Subcutaneous adipose tissue (tissue), 4 donors: ENCODE results near the gene EVA1A. TPM values are rescaled to one million over a fixed set of nuclear protein-coding genes. Genes with fewer than 3 reads are reported as not detected.

Experiments
- total RNA-seq, 4 donors: library from RNA; depleted of rRNA; stranded (reverse); fragments of >200 nt; gene quantifications; one replicate each; pipeline ENCODE4 v1.1.0, GENCODE V29; 2016
- TF ChIP-seq, protein P1 (sequence below): fragments of 450-650 bp; IDR thresholded peaks from one replicate; pipeline ENCODE4 v1.5.1; 2016; ENCODE audit warnings: low read depth, mild to moderate bottlenecking, control low read depth, antibody characterized with exemption, moderate library complexity

Gene EVA1A
- total RNA-seq, 4 donors from 2014 or later = 0.33 to 1.9 TPM; not detected in 2

GRCh38 chr2:75560022-75560767 is 544 bp downstream of the EVA1A start:
- TF ChIP-seq, protein P1, sequence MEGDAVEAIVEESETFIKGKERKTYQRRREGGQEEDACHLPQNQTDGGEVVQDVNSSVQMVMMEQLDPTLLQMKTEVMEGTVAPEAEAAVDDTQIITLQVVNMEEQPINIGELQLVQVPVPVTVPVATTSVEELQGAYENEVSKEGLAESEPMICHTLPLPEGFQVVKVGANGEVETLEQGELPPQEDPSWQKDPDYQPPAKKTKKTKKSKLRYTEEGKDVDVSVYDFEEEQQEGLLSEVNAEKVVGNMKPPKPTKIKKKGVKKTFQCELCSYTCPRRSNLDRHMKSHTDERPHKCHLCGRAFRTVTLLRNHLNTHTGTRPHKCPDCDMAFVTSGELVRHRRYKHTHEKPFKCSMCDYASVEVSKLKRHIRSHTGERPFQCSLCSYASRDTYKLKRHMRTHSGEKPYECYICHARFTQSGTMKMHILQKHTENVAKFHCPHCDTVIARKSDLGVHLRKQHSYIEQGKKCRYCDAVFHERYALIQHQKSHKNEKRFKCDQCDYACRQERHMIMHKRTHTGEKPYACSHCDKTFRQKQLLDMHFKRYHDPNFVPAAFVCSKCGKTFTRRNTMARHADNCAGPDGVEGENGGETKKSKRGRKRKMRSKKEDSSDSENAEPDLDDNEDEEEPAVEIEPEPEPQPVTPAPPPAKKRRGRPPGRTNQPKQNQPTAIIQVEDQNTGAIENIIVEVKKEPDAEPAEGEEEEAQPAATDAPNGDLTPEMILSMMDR = no peak

- TF ChIP-seq, protein P1 = no peak
These were observed 1.1 kb downstream of the EVA1A start for GRCh38 chr2:75559680-75560021.

DNA sequence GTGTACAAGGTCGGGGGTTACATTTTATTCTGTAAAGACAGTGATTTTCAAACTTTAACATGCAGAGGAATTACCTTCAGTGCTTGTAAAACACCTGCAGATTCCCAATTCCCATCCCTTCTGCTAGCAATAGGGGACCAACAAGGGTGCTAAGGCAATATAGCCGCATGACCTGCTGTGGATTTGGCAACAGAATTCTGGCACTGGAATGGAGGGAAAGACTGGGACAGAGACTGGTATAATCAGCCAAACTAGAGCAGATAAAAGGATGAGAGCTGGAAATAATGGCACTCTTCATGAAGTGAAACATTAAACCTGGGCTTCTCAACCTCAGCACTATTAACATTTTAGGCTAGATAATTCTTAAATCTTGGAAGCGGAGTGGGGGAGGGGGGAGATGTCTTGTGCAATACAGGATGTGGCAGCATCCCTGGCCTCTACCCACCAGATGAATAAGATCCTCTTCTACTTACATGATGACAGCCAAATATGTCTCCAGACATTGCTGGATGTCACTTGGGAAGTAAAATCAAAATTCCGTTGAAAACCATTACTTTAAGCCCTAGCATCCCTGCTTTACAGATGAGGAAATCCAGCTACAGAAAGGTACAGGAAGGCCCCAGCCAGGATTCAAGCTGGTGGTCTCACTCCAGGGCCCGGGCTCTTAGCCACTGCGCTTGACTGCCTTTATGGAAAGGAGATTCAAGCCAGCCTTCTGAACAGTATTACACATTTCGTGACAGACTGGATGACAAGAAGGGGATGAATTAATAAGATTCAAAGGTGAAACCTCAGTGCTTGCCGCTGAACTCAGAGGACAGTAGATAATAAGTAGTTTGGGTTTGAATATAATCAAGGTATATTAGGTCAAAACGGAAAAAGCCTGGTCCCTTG is 1.7 kb downstream of the EVA1A start:
- TF ChIP-seq, protein P1 = no peak

DNA sequence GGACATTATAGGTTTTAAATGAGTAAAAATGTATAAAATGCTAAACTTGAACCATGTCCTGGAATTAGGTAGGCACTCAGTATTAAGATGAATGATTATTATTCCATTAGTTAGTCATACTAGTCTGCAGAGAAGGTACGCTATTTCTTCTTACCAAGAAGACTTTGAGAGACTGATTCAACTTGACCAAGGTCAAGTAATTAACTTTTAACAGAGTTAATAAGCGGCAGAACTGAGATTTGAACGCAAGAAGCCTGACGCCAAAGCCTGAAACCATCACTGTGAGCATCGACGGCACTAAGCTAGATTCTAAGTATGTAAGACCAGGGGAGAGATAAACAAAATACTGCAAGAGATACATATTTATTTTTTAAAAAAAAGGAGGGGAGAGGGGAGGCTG is 2.6 kb downstream of the EVA1A start:
- TF ChIP-seq, protein P1 = no peak

DNA sequence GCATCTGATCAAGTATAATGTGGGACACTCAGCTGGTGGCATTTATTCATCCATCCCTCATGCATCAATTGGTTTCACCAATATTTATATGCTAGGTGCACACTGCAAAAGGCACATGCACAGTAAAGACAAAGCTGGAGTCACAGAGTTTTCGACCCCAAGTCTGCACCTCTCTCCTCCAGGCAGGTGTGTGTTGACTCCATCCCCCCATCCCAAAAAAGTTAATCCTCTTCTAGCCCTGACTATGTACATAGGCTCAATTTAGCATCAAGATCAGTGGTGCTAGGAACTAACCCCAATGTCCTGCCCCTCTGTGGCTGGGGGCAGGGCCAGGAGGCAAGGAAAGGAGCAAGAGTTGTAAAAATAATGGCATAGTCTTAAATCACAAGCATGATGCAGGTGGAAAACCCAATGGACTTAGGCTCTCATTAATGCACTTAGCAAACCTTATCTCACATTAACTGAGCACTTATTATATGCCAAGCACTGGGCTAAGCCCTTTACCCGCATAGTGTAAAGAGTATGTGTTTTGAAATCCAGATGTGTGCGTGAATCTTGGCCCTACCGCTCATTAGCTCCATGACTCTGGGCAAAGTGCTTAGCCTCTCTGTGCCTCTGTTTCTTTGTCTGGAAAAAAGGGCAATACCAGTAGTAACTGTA is 3.1 kb downstream of the EVA1A start:
- TF ChIP-seq, protein P1 = no peak

- TF ChIP-seq, protein P1 = no peak
These were observed 3.9 kb downstream of the EVA1A start for GRCh38 chr2:75556679-75557366.
